Neural progenitor cell (in vitro differentiated cells): ENCODE results near the gene CNTN1. TPM values are rescaled to one million over a fixed set of nuclear protein-coding genes. Genes with fewer than 3 reads are reported as not detected.

ENCODE experiments used
- DNase-seq: peaks from one replicate; pipeline ENCODE4 v3.0.0-alpha.2; 2016; ENCODE audit warnings: low spot score
- H2AFZ ChIP-seq: fragments of 200-600 bp; sonication (generic); replicated peaks from 2 replicates; pipeline ENCODE4 v1.6.1; 2016; ENCODE audit warnings: antibody characterized with exemption
- H3F3A ChIP-seq: fragments of 200-600 bp; sonication (generic); 2 replicates; pipeline ENCODE4 v1.6.1; 2016; ENCODE audit warnings: antibody characterized with exemption, low read depth
- H3K27ac ChIP-seq: fragments of 200-600 bp; sonication (generic); 2 replicates; pipeline ENCODE4 v1.5.1; 2016; ENCODE audit warnings: mild to moderate bottlenecking
- H3K27me3 ChIP-seq: fragments of 200-600 bp; sonication (generic); 2 replicates; pipeline ENCODE4 v1.6.1; 2016; ENCODE audit warnings: mild to moderate bottlenecking, moderate library complexity
- H3K36me3 ChIP-seq: fragments of 200-600 bp; sonication (generic); 2 replicates; pipeline ENCODE4 v1.5.1; 2016
- H3K4me1 ChIP-seq: fragments of 200-600 bp; sonication (generic); 2 replicates; pipeline ENCODE4 v1.6.1; 2016; ENCODE audit warnings: mixed run types
- H3K4me2 ChIP-seq: fragments of 200-600 bp; sonication (generic); 2 replicates; pipeline ENCODE4 v1.6.1; 2016
- H3K4me3 ChIP-seq: fragments of 200-600 bp; sonication (generic); 2 replicates; pipeline ENCODE4 v1.5.1; 2016
- H3K79me2 ChIP-seq: fragments of 200-600 bp; sonication (generic); 2 replicates; pipeline ENCODE4 v1.6.1; 2016; ENCODE audit warnings: low read depth
- H3K9ac ChIP-seq: fragments of 200-600 bp; sonication (generic); 2 replicates; pipeline ENCODE4 v1.6.1; 2016
- H3K9me3 ChIP-seq: fragments of 200-600 bp; sonication (generic); 2 replicates; pipeline ENCODE4 v1.5.1; 2016; ENCODE audit warnings: low read depth
- H4K20me1 ChIP-seq: fragments of 200-600 bp; sonication (generic); 2 replicates; pipeline ENCODE4 v1.6.1; 2016; ENCODE audit warnings: low read depth
- H3K27ac Mint-ChIP-seq: 3 replicates; pipeline ENCODE4 v1.8.0; 2021; ENCODE audit warnings: mixed read lengths
- H3K27me3 Mint-ChIP-seq: 2 replicates; pipeline ENCODE4 v1.8.0; 2022; ENCODE audit warnings: low read depth, mild to moderate bottlenecking, inconsistent platforms, moderate library complexity, mixed read lengths; ENCODE audit not compliant: insufficient read depth
- H3K36me3 Mint-ChIP-seq: 3 replicates; pipeline ENCODE4 v1.8.0; 2021; ENCODE audit warnings: mixed read lengths
- H3K4me1 Mint-ChIP-seq: 3 replicates; pipeline ENCODE4 v1.8.0; 2021; ENCODE audit warnings: mixed read lengths
- H3K4me3 Mint-ChIP-seq: 3 replicates; pipeline ENCODE4 v1.8.0; 2021; ENCODE audit warnings: mild to moderate bottlenecking, moderate library complexity, mixed read lengths
- H3K9me3 Mint-ChIP-seq: 3 replicates; pipeline ENCODE4 v1.8.0; 2020; ENCODE audit warnings: mixed read lengths
- EZH2 ChIP-seq: fragments of 200-600 bp; sonication (generic); IDR thresholded peaks from 2 replicates; pipeline ENCODE4 v1.6.1; 2017; ENCODE audit warnings: antibody characterized with exemption, mild to moderate bottlenecking, moderate library complexity
- EZH2phosphoT487 ChIP-seq: fragments of 200-600 bp; sonication (generic); IDR thresholded peaks from 2 replicates; pipeline ENCODE4 v1.6.1; 2017; ENCODE audit warnings: antibody characterized with exemption
- total RNA-seq: library from RNA; depleted of rRNA; stranded (reverse); fragments of >200 nt; gene quantifications from 2 replicates; pipeline ENCODE4 v1.2.3, GENCODE V29; 2015; ENCODE audit warnings: low replicate concordance
- TF ChIP-seq, protein P1 (sequence below): fragments of 200-600 bp; sonication (generic); IDR thresholded peaks from 2 replicates; pipeline ENCODE4 v1.5.1; 2017; ENCODE audit warnings: antibody characterized with exemption, mild to moderate bottlenecking

Gene CNTN1
- total RNA-seq, 1 donor from 2014 or later, result 0.17 TPM

DNA sequence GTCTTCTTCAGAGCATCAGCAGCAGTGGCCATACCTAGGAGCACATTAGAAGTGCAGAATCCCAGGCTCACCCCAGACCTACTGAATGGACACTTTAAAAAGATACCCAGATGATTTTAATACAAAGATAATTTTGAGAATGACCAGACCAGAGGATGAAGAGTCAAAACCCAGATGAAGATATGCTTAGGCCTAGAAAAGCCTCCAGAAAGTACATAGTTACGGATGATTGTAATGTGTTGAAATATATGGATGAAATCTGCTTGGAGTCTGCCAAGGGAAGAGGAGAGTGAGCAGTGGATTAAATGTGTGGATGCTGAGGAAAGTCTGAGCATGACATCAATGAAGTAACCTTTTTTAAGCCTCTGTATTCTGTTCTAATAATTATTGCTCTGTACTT lies 245.7 kb downstream of the CNTN1 start:
- Mint-ChIP-seq H3K27ac (no peak overlapping the region), H3K36me3 (no peaks in the 10 kb centered on the region), H3K27me3 (no peaks in the 10 kb centered on the region), H3K4me1 (no peaks in the 10 kb centered on the region), H3K9me3 (no peaks in the 10 kb centered on the region), H3K4me3 (no peak overlapping the region)
- no peaks in the 10 kb centered on the region for H3K27me3 ChIP-seq
- H3F3A ChIP-seq, result no peaks in the 10 kb centered on the region
- H2AFZ ChIP-seq, result no peak overlapping the region
- no peak overlapping the region for H3K4me2 ChIP-seq
- no peak overlapping the region for H3K27ac ChIP-seq
- no peaks in the 10 kb centered on the region for H3K9me3 ChIP-seq
- DNase-seq, result no peak
- no peak overlapping the region for H3K4me3 ChIP-seq
- no peaks in the 10 kb centered on the region for H4K20me1 ChIP-seq
- TF ChIP-seq EZH2 (no peak), EZH2phosphoT487 (no peak)
- TF ChIP-seq, protein P1, sequence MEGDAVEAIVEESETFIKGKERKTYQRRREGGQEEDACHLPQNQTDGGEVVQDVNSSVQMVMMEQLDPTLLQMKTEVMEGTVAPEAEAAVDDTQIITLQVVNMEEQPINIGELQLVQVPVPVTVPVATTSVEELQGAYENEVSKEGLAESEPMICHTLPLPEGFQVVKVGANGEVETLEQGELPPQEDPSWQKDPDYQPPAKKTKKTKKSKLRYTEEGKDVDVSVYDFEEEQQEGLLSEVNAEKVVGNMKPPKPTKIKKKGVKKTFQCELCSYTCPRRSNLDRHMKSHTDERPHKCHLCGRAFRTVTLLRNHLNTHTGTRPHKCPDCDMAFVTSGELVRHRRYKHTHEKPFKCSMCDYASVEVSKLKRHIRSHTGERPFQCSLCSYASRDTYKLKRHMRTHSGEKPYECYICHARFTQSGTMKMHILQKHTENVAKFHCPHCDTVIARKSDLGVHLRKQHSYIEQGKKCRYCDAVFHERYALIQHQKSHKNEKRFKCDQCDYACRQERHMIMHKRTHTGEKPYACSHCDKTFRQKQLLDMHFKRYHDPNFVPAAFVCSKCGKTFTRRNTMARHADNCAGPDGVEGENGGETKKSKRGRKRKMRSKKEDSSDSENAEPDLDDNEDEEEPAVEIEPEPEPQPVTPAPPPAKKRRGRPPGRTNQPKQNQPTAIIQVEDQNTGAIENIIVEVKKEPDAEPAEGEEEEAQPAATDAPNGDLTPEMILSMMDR, result no peak
- H3K4me1 ChIP-seq, result no peaks in the 10 kb centered on the region
- no peak overlapping the region for H3K9ac ChIP-seq
- H3K79me2 ChIP-seq, result no peaks in the 10 kb centered on the region
- no peaks in the 10 kb centered on the region for H3K36me3 ChIP-seq

DNA sequence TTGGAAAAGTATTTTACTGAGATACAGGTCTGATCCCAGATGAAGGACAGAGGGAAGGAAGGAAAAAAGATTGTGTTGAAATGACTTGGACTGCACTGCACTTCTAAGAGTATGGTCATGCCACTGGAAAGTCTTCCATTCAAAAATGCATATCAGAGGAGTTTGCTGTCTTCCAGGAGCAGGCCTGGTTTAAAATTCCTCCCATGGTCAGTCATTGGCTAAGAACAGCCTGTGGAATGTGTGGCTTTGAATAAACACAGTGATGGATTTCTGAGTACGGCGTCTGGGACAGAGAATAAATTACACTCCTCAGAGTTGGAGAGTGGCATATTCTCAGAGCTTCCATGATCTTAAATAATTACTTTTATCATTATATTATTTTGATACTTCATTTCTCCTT lies 250.1 kb downstream of the CNTN1 start:
- Histone ChIP-seq H3K9me3 (no peaks in the 10 kb centered on the region), H4K20me1 (no peaks in the 10 kb centered on the region), H3F3A (no peaks in the 10 kb centered on the region), H3K9ac (no peak overlapping the region), H3K27me3 (no peaks in the 10 kb centered on the region), H3K4me2 (no peak overlapping the region), H3K36me3 (no peaks in the 10 kb centered on the region), H3K4me3 (no peak overlapping the region), H3K79me2 (no peaks in the 10 kb centered on the region), H2AFZ (peak overlapping the region; percentile 28), H3K27ac (no peak overlapping the region), H3K4me1 (no peaks in the 10 kb centered on the region)
- H3K27me3 Mint-ChIP-seq, result no peaks in the 10 kb centered on the region
- no peak overlapping the region for H3K27ac Mint-ChIP-seq
- no peaks in the 10 kb centered on the region for H3K4me1 Mint-ChIP-seq
- no peaks in the 10 kb centered on the region for H3K9me3 Mint-ChIP-seq
- no peaks in the 10 kb centered on the region for H3K36me3 Mint-ChIP-seq
- H3K4me3 Mint-ChIP-seq, result no peak overlapping the region
- TF ChIP-seq EZH2 (no peak), EZH2phosphoT487 (no peak)
- TF ChIP-seq, protein P1, result no peak
- peak; percentile 4 for DNase-seq

DNA sequence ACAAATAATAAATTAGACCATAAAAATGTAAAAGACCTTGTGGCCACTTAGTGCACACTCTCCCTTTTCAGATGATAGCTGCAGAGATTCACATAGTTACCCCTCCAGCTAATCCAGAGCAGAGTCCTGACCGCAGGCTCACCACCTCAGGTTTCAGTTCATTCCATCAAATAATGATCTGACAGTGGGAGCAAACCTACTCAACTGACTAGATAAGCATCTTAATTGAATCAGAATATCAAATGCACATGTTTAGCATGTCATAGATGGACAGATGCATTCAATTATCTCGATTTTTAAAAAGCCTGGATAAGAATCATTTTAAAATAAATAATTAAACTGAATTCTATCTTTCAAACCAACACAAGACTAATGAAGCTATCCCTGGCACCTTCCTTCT lies 253.5 kb downstream of the CNTN1 start:
- no peaks in the 10 kb centered on the region for H3K36me3 Mint-ChIP-seq
- Histone ChIP-seq H3K79me2 (no peaks in the 10 kb centered on the region), H3K4me2 (no peak overlapping the region), H3K4me3 (no peak overlapping the region), H3K27me3 (no peaks in the 10 kb centered on the region), H3K4me1 (no peaks in the 10 kb centered on the region), H3K27ac (no peak overlapping the region), H3K9me3 (no peaks in the 10 kb centered on the region), H3F3A (no peaks in the 10 kb centered on the region), H2AFZ (no peak overlapping the region), H4K20me1 (no peaks in the 10 kb centered on the region), H3K9ac (no peak overlapping the region), H3K36me3 (no peaks in the 10 kb centered on the region)
- TF ChIP-seq, protein P1, result no peak
- TF ChIP-seq EZH2phosphoT487 (no peak), EZH2 (no peak)
- no peak overlapping the region for H3K4me3 Mint-ChIP-seq
- H3K27me3 Mint-ChIP-seq, result peaks cover 2% of the 10 kb centered on the region
- no peaks in the 10 kb centered on the region for H3K9me3 Mint-ChIP-seq
- no peaks in the 10 kb centered on the region for H3K4me1 Mint-ChIP-seq
- DNase-seq, result no peak
- no peak overlapping the region for H3K27ac Mint-ChIP-seq
